GM21367 (cell line): ENCODE measurements around the gene HRNR.

Experiments used
- ATAC-seq: cut with Tn5 transposase; IDR thresholded peaks from one replicate; pipeline ENCODE4 v1.9.1; 2021; ENCODE audit not compliant: unreplicated experiment

The HRNR gene

DNA sequence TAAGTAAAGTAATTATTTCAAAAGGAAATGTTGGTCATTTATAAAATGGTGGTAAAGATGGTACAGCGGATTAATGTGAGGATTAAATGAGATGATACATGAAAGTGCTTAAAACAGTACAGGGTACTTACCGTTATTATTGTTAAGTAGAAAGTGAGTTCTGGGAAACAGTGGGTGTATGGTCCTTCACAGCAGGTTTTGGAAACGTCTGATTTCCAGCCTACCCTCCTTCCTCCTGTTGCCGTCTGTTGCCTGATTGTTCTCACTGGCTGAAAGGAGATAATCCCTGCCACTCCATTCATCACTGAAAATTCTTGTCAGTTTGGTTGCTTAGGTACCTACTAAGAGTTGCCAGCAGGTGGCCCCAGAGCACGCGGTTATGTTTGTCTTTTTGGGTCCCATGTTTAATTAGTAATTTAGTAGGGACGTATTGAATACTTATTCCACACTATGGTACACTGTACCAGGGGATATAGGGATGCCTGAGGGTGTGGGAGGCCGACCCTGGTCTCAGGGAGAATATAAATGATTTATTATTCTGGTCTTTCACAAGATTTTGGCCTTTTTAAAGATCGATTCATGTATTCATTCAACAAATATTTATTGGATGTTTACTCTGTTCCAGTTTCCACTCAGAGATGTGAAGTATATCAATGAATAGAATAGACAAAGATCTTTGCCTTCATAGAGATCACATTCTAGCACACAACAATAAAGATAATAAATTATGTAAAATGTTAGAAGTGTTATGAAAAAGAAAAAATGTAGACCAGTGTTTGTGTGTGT is 34.1 kb downstream of the HRNR start:
- ATAC-seq = no peak

DNA sequence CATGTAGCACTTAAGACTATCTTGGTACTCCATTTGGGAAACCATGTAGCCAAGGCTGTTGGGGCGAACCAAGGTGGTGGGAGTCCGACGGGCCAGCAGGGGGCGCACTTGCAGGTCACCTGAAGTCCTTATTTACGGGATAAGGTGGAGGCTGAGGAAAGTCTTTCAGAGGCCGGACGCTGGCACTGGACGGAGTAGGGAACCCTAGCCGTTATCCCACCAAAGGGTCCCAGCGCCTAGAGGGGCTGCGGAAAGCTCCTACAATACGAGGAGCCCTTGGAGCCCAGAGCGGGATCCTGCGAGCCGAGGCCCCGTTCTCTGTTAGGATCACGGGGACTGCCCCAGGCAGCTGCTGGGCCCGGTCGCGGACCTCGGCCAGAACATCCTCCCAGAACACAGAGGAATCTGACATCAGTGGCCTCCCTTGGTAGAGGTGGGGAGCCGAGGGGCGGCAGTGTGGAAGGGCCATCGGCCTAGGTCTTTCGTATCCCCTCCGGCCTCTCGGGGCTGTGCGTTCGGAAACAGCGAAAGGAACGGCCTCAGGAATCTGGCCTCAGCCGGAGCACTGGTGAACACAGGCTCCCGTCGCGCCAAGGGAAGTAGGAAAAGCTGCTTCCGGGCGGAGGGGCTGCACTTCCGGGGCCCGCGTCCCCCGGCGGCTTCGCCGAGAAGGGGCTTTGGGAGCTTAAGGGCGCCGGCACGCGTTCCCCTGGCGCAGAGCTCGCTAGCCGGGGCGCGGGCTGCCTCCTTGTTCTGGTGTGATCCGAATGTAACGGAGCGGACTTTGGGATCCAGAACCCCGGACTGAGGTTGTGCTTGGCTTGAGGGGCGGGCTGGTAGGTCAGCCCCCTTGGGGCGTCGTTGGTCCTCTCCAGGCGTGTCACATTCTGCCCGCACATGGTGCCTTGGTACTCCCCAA is 35.1 kb downstream of the HRNR start:
- no peak for ATAC-seq

DNA sequence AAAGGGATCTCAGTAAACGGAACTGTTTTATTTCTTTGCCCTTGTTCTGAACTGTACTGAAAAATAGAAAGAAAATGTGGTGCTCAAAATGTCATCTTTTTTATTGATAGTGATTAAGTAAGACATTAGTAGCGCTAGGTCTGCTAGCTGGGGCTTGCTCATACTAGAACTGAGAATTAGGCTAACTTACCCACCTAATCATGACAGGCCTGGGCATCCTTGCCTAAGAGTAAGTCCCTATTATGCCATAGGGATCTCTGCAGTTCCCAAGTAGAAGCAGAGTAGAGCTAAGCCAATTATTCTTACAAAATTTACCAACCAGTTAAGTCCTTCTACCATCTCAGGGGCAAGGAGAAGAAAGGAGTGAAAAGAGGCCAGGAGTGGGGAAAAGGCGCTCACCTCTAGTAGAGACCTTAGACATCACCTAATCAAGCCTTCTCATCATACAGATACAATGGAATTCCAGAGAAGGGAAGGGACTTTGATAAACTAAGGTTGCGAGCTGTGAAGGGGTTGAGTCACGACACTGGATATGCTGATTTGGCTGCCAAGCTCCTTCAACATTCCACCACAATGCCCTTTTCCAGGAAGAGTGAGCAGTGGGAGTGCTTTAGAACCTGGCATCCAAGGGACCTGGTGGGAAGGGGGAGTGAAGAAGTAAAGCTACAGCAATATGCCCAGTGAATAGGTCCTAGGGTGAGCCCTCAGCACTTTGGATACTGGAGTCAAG is 37.3 kb downstream of the HRNR start:
- ATAC-seq = no peak

DNA sequence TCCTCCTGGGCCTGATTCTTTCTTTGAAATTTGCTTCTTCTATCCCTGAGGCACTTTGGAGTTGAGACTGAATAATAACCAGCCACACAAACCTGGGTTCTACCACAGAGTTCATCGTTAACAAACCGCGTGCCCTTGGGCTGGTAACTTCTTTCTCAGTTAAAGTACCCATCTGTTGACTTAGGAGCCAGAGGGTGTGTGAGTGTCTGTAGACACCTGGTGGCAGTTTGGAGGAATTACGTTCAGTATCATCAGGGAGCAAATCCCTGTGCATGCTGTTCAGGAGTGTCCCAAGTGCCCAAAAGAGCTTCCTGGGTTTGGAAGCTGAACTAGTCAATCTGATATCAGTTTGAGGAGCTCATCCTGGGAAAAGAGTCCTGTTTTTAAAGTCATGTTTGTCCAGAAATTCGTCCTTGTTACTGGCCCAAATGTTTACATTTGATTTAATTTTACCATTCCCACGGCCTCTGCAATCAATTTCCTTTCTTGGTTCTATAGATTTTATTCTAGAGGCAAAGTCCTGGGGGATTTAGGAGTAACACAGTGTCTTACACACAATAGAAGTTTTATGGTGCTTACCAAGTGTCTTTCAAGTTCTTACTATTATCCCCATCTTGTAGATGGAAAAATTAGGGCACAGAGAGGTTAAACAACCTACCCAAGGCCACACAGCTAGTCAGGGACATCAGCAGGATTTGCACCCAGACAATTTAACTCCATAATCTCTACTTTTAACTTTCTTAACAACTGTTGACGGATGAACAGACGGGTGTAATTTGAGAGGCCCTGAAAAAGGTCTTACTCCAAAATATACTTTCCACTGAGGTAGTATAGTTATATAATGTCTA is 38.2 kb downstream of the HRNR start:
- no peak for ATAC-seq

DNA sequence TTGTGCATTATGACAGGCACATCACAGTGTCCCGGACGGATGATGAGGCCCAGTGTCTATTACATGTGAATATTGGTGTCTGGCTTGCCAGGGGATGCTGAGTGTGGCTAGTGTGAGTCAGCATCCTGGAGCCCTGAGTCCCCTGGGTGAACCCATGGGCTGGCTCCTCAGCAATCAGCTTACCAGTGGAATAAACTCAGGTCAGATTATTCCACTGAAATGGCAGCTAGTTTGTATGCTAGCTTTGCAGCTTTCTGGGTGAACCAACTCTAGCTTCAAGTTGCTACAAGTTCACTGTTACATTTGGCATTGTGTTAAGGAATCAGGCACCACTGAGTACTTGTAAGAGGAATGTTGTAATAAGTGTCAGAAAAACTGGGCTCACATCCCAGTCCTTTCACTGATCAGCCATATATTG is 41.0 kb downstream of the HRNR start:
- no peak for ATAC-seq

DNA sequence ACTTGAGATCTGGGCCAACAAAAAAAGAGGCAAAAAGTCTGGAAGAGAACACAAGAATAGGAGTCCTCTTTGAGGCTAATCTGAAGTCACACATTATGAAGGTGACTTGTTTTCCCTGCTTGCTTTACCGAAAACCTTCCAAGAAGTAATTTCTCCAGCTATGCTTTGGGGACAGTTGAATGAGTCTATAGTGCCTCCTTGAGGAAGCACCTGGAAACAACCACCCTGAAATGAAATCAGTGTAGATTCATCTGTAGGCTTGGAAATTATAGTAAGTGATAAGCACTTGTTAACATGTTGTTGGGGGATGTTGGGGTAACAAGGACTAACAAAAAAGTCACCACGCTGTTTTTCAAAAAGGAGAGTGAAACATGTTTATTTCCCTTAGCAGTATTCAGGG is 41.6 kb downstream of the HRNR start:
- ATAC-seq = no peak

DNA sequence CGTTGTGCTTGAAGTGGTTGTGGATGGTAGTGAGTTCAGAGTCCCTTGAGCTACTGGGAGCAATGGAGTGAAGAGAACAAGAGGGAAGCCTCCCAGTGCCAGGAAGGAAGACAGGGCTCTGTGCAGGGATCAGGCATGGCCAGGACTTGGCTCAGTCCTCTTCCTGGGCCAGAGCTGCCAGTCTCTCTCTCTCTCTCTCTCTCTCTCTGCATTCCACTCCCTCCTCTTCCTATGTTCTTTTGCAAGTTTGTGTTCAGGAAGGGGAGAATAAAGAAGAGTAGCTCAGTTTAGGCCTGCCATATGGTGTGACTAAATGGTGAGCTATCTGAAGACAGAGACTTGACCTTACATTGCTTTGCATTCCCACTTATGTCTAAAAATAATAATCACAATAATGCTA is 44.4 kb downstream of the HRNR start:
- ATAC-seq = no peak

DNA sequence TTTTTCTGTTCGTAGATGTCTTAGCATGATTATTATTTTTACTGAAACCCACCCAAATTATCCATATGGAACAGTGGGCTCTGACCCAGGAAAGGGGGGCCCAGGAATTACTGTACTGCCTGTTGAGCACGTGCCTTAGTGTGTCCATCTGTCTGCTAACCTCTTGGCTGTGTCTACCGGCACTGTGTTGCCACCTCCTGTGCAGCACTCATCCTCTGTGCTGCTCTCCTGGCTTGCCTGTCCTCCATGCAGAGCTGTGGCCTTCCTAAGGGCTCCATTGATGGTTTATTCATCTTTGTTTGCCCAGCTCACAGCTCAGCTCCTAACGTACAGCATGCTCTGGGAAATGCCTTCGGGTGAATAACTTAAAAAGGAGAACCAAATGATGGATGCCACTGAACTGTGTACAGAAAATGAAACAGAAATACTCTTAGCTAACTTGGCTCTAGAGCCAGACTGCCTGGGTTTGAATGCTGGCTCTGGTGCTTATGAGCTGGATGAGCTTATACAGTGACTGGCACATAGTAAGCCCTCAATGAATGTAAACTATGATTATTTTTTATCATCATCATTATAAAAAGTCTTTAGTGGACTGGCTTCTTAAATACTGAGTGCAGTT is 53.6 kb downstream of the HRNR start:
- no peak for ATAC-seq

DNA sequence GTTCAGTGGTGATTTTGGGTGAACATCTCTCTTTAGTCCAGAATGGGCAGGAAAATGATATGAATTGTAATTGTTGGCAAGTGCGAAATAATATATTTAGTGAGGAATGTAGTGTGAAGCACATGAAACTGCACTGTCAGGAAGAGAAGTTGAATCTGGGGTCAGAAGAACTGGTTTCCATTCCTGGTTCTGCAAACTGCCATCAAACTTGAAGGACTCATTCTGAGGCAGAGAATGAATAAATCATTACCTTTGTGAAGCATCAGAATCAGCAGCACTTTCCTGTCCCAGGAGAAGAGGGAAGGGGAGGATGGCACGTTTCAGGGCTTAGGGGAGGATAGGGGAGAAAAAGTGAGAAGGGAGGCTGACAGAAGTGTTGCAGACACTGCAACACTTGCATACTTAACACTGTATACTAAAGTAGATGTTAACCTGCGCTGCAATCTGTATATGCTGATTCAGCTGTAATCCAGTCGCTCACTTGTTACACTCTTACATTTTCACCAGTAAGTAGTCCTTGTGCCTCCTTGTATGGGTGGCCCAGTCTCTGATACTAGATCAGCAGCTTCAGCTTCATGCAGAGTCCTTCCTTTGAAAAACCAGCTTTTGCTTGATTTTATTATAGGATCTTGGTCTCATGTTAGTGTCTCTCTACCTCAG is 54.5 kb downstream of the HRNR start:
- no peak for ATAC-seq

DNA sequence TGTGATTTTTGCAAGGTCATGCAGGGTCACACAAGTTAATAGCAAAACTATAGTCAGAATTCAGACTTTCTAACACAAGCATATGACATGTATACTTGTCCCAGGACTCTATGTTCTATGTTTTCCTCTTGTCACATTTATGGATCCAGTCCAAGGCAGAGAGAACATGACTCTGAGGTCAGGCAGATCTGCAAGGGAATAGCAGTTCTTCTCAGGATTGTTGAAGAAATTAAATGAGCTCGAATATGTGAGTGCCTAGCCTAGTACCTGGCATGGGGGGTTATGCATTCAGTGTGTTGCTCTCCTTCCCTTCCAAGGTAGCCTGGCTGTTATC is 55.5 kb downstream of the HRNR start:
- ATAC-seq = no peak

DNA sequence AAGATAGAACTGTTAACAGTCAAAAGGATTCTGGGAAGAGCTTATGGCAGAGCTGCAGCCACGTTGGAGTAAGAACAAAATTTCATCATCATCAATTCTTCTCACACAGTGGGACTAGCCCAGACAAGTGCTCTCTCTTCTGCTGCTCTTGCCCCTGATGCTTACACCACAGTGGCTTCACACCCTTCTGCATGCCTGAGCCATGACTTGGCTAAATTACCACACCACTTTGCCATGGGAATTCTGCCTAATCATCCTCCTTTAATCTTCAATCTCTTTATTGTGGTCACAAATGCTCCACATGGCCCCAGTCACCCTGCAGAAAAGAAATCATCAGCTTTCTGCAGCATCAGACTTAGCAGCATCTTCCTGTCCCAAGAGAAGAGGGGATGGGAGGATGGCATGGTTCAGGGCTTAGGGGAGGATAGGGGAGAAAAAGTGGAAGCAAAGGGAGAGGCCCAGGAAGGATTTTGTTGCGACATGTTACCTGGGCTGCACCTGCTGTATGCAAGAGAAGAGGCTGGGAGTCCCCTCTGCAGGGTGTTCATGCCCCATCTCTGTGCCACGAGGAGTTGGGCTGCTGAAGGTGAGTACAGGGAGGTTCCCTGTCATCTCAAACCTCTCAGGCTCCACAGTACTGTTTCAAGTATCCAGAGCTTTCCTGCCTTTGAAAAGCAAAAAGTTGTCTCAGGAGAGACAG is 56.0 kb downstream of the HRNR start:
- ATAC-seq = no peak

DNA sequence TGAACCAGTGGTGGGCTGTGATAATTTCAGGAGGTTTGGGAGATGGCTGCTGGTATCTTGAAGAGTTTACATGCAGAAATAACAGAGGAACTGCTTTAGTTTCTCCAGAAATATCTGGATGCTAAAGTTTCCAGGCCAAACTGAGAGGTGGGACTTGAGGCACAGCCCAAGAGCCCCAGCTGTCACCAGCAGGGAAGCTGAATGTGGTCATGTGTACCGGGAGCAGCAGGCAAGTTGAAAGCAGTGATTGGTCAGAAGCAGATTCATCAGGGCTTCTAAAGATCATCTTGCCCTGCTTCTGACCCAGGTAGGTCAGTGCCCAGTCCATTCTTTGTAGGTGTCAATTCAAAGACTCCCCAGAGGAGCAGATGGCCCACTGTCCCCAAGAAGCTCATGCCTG is 57.0 kb downstream of the HRNR start:
- ATAC-seq = no peak

DNA sequence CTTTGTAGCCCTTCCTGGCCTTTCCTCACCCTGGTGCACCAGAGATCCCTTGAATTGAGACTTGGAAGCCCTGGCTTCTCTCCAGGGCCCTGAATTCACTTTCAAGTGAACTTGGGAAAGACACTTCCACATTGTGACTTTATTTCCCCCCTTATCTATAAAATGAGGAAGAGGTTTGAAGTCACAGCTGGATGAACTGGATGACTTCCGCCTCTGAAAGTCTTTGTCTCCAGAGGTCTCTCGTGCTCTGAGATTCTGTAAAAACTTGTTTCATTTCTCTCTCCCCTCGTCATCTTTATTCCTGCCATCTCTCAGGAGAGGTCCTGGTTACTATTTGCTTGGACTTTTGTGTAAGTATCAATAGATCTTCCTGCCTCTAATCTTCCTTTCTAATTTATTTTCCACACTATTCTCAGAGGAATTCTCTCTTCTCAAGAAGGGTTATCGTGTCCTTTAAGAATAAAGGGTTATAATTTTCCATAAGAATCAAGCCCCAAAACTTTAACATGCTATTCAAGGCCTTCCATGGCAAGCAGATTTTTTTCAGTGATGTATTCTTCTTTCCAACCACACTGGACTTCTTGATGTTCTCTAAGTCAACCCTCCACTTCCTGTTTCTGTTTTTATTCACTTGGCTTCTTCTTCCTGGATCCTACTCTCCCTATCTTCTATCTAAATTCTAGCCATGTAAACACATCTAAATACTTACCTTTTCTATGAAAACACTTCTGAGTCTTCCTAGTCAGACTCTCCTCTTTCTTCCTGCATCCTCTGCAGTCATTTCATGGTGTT is 58.5 kb downstream of the HRNR start:
- no peak for ATAC-seq

DNA sequence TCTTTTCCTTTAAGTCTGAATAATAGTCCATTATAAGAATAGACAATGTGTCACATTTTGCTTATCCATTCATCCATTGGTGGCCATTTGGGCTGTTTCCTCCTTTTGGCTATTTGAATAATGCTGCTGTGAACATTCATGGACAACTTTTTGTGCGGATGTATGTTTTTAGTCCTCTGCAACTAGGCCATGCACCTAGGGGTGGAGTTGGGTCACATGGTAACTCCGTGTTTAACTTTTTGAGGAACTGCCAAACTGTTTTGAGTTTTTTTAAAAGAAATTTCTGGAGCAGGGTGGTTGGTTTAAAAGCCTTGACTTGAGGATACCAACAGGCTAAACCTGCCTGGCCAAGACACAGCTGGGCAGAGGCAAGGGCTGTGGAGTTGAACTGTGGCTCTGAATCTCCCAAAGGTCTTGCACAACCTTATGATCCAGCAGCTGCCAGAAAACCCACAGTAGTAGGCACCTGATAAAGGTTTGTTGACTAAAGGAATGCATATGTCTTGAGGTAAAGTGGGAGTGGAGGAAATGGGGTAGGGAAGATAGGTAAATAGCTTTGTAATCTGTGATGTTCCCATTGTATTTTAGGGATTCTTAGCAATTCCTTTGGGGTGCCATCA is 59.4 kb downstream of the HRNR start:
- ATAC-seq = no peak

DNA sequence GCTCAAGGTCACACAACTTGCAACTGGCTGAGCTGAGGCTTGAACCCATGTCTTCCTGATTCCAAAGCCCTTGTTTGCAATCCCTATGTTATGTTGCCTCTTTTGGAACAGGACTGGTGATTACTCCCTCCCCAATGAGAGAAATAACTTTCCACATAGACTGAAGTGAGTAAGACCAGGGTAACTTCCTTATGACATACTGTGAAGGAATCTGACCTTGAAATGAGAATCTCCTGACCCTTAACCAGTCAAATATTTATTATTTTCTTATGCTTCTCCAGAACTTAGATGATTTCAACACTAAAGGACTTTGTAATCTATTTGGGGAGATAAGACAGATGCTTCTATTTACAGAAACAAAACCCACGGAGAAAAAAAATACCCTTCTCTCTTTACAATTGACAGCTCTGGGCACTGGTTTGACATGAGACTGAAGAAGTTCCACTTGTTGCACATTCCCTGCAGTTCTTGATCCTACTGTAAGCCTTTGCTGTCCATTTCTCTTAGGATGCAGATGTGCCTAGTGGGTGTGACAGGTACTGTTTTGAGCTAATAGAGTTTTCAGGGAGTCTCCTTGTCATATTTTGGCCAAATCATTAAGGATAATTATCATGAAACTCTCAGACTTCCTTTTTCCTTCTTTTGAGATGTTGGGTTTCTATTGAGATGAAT is 61.1 kb downstream of the HRNR start:
- ATAC-seq = no peak
